Astrocyte of the hippocampus (primary cell): ENCODE measurements around the gene CUBN.

Experiments used
- DNase-seq: peaks from one replicate; pipeline ENCODE4 v3.0.0; 2011; ENCODE audit warnings: low read depth, low spot score

CUBN gene

GRCh38 chr10:16991011-16991410 is 138.6 kb downstream of the CUBN start:
- no peak for DNase-seq

- peak; percentile 86 for DNase-seq
These were observed 139.8 kb downstream of the CUBN start for GRCh38 chr10:16989826-16990293.

- DNase-seq: no peak
These were observed 140.7 kb downstream of the CUBN start for GRCh38 chr10:16988900-16989299.

- DNase-seq: no peak
These were observed 141.5 kb downstream of the CUBN start for GRCh38 chr10:16987976-16988610.

- peak; percentile 90 for DNase-seq
These were observed 142.4 kb downstream of the CUBN start for GRCh38 chr10:16987206-16987621.

GRCh38 chr10:16986406-16987205 is 143.0 kb downstream of the CUBN start:
- peak; percentile 95 for DNase-seq

GRCh38 chr10:16986082-16986405 is 143.6 kb downstream of the CUBN start:
- DNase-seq: no peak

GRCh38 chr10:16984242-16984641 is 145.4 kb downstream of the CUBN start:
- no peak for DNase-seq

GRCh38 chr10:16976803-16977202 is 152.8 kb downstream of the CUBN start:
- no peak for DNase-seq

- no peak for DNase-seq
These were observed 154.4 kb downstream of the CUBN start for GRCh38 chr10:16975188-16975587.

- DNase-seq: peak; percentile 90
These were observed 161.1 kb downstream of the CUBN start for GRCh38 chr10:16968416-16969041.

- no peak for DNase-seq
These were observed 161.7 kb downstream of the CUBN start for GRCh38 chr10:16967866-16968415.

GRCh38 chr10:16966991-16967865 is 162.4 kb downstream of the CUBN start:
- DNase-seq: peak; percentile 76

- peak; percentile 98 for DNase-seq
These were observed 163.7 kb downstream of the CUBN start for GRCh38 chr10:16965740-16966447.

GRCh38 chr10:16965344-16965616 is 164.3 kb downstream of the CUBN start:
- no peak for DNase-seq

- no peak for DNase-seq
These were observed 164.9 kb downstream of the CUBN start for GRCh38 chr10:16964576-16965343.

- no peak for DNase-seq
These were observed 169.1 kb downstream of the CUBN start for GRCh38 chr10:16960551-16960950.

GRCh38 chr10:16957038-16957437 is 172.6 kb downstream of the CUBN start:
- DNase-seq: no peak

- no peak for DNase-seq
These were observed 175.2 kb downstream of the CUBN start for GRCh38 chr10:16954280-16955030.

GRCh38 chr10:16953270-16953669 is 176.3 kb downstream of the CUBN start:
- DNase-seq: no peak
